Measurements from ENCODE around the gene PXN.

The PXN gene

DNA sequence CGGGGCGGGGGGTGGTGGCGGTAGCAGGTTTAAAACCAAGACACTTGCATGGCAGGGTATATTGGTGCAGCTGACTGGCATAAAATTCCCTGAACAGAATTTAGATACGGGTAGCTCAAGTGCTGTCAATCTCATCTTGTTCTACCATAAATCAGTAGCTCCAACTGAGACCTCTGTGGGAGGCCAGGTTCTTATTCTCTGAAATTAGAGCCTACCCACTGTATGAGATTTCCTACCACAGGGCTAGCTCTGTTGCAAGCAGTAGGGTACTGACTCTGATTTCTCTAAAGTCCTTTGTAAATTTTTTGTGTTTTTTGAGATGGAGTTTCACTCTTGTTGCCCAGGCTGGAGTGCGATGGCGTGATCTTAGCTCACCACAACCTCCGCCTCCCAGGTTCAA is 61.4 kb downstream of the PXN start:
- TF ChIP-seq, protein P1, sequence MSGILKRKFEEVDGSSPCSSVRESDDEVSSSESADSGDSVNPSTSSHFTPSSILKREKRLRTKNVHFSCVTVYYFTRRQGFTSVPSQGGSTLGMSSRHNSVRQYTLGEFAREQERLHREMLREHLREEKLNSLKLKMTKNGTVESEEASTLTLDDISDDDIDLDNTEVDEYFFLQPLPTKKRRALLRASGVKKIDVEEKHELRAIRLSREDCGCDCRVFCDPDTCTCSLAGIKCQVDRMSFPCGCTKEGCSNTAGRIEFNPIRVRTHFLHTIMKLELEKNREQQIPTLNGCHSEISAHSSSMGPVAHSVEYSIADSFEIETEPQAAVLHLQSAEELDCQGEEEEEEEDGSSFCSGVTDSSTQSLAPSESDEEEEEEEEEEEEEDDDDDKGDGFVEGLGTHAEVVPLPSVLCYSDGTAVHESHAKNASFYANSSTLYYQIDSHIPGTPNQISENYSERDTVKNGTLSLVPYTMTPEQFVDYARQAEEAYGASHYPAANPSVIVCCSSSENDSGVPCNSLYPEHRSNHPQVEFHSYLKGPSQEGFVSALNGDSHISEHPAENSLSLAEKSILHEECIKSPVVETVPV (CRISPR knock-in tag; IDR thresholded peaks at IDR 0.05): no peak
- TF ChIP-seq PATZ1 (CRISPR knock-in tag; IDR thresholded peaks at IDR 0.05; ENCODE audit: borderline replicate concordance) (no peak), CSDC2 (CRISPR knock-in tag; IDR thresholded peaks at IDR 0.05) (no peak), ZFP3 (CRISPR knock-in tag; IDR thresholded peaks at IDR 0.05) (no peak), BACH2 (CRISPR knock-in tag; IDR thresholded peaks at IDR 0.05; ENCODE audit: borderline replicate concordance) (no peak), CREB5 (CRISPR knock-in tag; IDR thresholded peaks at IDR 0.05; ENCODE audit: low read depth) (no peak)
- TF ChIP-seq, protein P2, sequence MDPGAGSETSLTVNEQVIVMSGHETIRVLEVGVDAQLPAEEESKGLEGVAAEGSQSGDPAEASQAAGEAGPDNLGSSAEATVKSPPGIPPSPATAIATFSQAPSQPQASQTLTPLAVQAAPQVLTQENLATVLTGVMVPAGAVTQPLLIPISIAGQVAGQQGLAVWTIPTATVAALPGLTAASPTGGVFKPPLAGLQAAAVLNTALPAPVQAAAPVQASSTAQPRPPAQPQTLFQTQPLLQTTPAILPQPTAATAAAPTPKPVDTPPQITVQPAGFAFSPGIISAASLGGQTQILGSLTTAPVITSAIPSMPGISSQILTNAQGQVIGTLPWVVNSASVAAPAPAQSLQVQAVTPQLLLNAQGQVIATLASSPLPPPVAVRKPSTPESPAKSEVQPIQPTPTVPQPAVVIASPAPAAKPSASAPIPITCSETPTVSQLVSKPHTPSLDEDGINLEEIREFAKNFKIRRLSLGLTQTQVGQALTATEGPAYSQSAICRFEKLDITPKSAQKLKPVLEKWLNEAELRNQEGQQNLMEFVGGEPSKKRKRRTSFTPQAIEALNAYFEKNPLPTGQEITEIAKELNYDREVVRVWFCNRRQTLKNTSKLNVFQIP (CRISPR knock-in tag; IDR thresholded peaks at IDR 0.05; ENCODE audit: borderline replicate concordance, low read depth): no peak
- TF ChIP-seq, protein P3, sequence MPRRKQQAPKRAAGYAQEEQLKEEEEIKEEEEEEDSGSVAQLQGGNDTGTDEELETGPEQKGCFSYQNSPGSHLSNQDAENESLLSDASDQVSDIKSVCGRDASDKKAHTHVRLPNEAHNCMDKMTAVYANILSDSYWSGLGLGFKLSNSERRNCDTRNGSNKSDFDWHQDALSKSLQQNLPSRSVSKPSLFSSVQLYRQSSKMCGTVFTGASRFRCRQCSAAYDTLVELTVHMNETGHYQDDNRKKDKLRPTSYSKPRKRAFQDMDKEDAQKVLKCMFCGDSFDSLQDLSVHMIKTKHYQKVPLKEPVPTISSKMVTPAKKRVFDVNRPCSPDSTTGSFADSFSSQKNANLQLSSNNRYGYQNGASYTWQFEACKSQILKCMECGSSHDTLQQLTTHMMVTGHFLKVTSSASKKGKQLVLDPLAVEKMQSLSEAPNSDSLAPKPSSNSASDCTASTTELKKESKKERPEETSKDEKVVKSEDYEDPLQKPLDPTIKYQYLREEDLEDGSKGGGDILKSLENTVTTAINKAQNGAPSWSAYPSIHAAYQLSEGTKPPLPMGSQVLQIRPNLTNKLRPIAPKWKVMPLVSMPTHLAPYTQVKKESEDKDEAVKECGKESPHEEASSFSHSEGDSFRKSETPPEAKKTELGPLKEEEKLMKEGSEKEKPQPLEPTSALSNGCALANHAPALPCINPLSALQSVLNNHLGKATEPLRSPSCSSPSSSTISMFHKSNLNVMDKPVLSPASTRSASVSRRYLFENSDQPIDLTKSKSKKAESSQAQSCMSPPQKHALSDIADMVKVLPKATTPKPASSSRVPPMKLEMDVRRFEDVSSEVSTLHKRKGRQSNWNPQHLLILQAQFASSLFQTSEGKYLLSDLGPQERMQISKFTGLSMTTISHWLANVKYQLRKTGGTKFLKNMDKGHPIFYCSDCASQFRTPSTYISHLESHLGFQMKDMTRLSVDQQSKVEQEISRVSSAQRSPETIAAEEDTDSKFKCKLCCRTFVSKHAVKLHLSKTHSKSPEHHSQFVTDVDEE (CRISPR knock-in tag; IDR thresholded peaks at IDR 0.05): no peak
- no peak for ATAC-seq

GRCh38 chr12:120200364-120200800 is 65.1 kb downstream of the PXN start:
- no peak for ATAC-seq

GRCh38 chr12:120199595-120200306 is 65.8 kb downstream of the PXN start:
- no peak for ATAC-seq
- TF ChIP-seq GLIS3 (CRISPR knock-in tag; IDR thresholded peaks at IDR 0.05) (no peak), OSR1 (CRISPR knock-in tag; IDR thresholded peaks at IDR 0.05) (no peak), SNAI2 (CRISPR knock-in tag; IDR thresholded peaks at IDR 0.05) (no peak), CSDC2 (CRISPR knock-in tag; IDR thresholded peaks at IDR 0.05) (no peak), TCF4 (CRISPR knock-in tag; IDR thresholded peaks at IDR 0.05; ENCODE audit: borderline replicate concordance) (no peak), ZFP30 (CRISPR knock-in tag; IDR thresholded peaks at IDR 0.05) (no peak), ZNF70 (CRISPR knock-in tag; IDR thresholded peaks at IDR 0.05) (no peak), ISL1 (CRISPR knock-in tag; IDR thresholded peaks at IDR 0.05) (no peak), ZNF8 (CRISPR knock-in tag; IDR thresholded peaks at IDR 0.05) (no peak), ESRRG (CRISPR knock-in tag; IDR thresholded peaks at IDR 0.05) (no peak), ARNTL (CRISPR knock-in tag; IDR thresholded peaks at IDR 0.05; ENCODE audit: borderline replicate concordance, low read depth) (no peak), ZNF565 (CRISPR knock-in tag; conservative IDR thresholded peaks at IDR 0.05; ENCODE audit: low read depth) (no peak)
- TF ChIP-seq, protein P3 (CRISPR knock-in tag; IDR thresholded peaks at IDR 0.05): no peak
- TF ChIP-seq, protein P2 (CRISPR knock-in tag; IDR thresholded peaks at IDR 0.05; ENCODE audit: borderline replicate concordance, low read depth): no peak

More at GRCh38 chr12:120200364-120200800, 65.1 kb downstream of the PXN start:
- TF ChIP-seq BACH2 (CRISPR knock-in tag; IDR thresholded peaks at IDR 0.05; ENCODE audit: borderline replicate concordance): no peak
- no peak for TF ChIP-seq ZFP3 (CRISPR knock-in tag; IDR thresholded peaks at IDR 0.05)
- TF ChIP-seq ZNF8 (CRISPR knock-in tag; IDR thresholded peaks at IDR 0.05): no peak
- TF ChIP-seq, protein P2 (CRISPR knock-in tag; IDR thresholded peaks at IDR 0.05; ENCODE audit: borderline replicate concordance, low read depth): no peak

Data from SK-N-SH treated with all-trans-retinoic acid at 6 μM for 48 hours (cell line).